CD8-positive, alpha-beta memory T cell (primary cell): ENCODE results near the gene PSD2. TPM values are rescaled to one million over a fixed set of nuclear protein-coding genes. Genes with fewer than 3 reads are reported as not detected.

Experiments used
- CTCF ChIA-PET: fragments of 350-600 bp; sonication (Branson Sonifier 250); formaldehyde crosslinking; loops from one replicate; lab custom pipeline; 2021; ENCODE audit warnings: antibody characterized with exemption; lab: Charles Lee
- POLR2A ChIA-PET: fragments of 350-600 bp; sonication (Branson Sonifier 250); formaldehyde crosslinking; loops from one replicate; lab custom pipeline; 2021; ENCODE audit warnings: antibody characterized with exemption; lab: Charles Lee
- DNase-seq, 5 donors: peaks; one replicate each; pipeline versions ENCODE4 v3.0.0 to v3.0.0-alpha.2; 2020 to 2022; ENCODE audit warnings: mixed read lengths in 1 of 5
- H3K27ac ChIP-seq: one replicate; pipeline ENCODE4 v1.7.0; 2013; ENCODE audit warnings: low read depth, mild to moderate bottlenecking, low read length, moderate library complexity
- H3K27me3 ChIP-seq: 2 replicates; pipeline ENCODE4 v1.7.0; 2013; ENCODE audit warnings: low read length, mild to moderate bottlenecking; ENCODE audit not compliant: insufficient read depth, poor library complexity, severe bottlenecking
- H3K36me3 ChIP-seq: 2 replicates; pipeline ENCODE4 v1.7.0; 2013; ENCODE audit warnings: mild to moderate bottlenecking, low read length, moderate library complexity; ENCODE audit not compliant: insufficient read depth
- H3K4me1 ChIP-seq: 2 replicates; pipeline ENCODE4 v1.7.0; 2013; ENCODE audit warnings: mild to moderate bottlenecking, low read length, moderate library complexity; ENCODE audit not compliant: insufficient read depth
- H3K4me3 ChIP-seq: 2 replicates; pipeline ENCODE4 v1.7.0; 2013; ENCODE audit warnings: mild to moderate bottlenecking, low read length
- H3K9me3 ChIP-seq: 2 replicates; pipeline ENCODE4 v1.7.0; 2013; ENCODE audit warnings: mild to moderate bottlenecking, low read length
- H3K27ac Mint-ChIP-seq, 8 donors: one replicate each; pipeline ENCODE4 v1.8.0; 2020 to 2021; ENCODE audit warnings: mixed read lengths in 8 of 8, mild to moderate bottlenecking in 6 of 8, inconsistent platforms in 3 of 8, moderate library complexity in 3 of 8
- H3K27me3 Mint-ChIP-seq, 2 donors: one replicate each; pipeline ENCODE4 v1.8.0; 2020 to 2021; ENCODE audit warnings: mixed read lengths in 2 of 2, mild to moderate bottlenecking in 1 of 2, moderate library complexity in 1 of 2
- H3K36me3 Mint-ChIP-seq, 3 donors: one replicate each; pipeline ENCODE4 v1.8.0; 2020 to 2021; ENCODE audit warnings: mixed read lengths in 3 of 3, inconsistent platforms in 1 of 3, mild to moderate bottlenecking in 1 of 3
- H3K4me1 Mint-ChIP-seq, 3 donors: one replicate each; pipeline ENCODE4 v1.8.0; 2020 to 2021; ENCODE audit warnings: mixed read lengths in 3 of 3, inconsistent platforms in 1 of 3, mild to moderate bottlenecking in 1 of 3
- H3K4me3 Mint-ChIP-seq, 7 donors: one replicate each; pipeline ENCODE4 v1.8.0; 2020 to 2021; ENCODE audit warnings: mixed read lengths in 7 of 7, mild to moderate bottlenecking in 6 of 7, moderate library complexity in 4 of 7, inconsistent platforms in 2 of 7
- H3K9me3 Mint-ChIP-seq, 5 donors: one replicate each; pipeline ENCODE4 v1.8.0; 2020 to 2022; ENCODE audit warnings: mixed read lengths in 5 of 5, mild to moderate bottlenecking in 3 of 5, moderate library complexity in 2 of 5, inconsistent platforms in 1 of 5
- polyA plus RNA-seq: library from polyadenylated mRNA; unstranded; fragments of 300-500 nt; fragmentation: Illumina TruSeq; gene quantifications from one replicate; pipeline ENCODE4 v1.2.3, GENCODE V29; 2021
- total RNA-seq, 2 experiments: library from RNA; stranded (reverse); gene quantifications; one replicate each; pipeline ENCODE4 v1.2.3, GENCODE V29; 2021

The PSD2 gene
- total and polyA plus RNA-seq, 3 experiments from 2014 or later: 0.12 TPM; not detected in 2

- Mint-ChIP-seq H3K4me3 (peak overlapping the region in 6 of 7 donors; percentile 41 to 81 (median 62)), H3K36me3 (peaks cover 0 to 5% (median 2%) of the 10 kb centered on the region in 3 donors), H3K27ac (no peak overlapping the region), H3K9me3 (no peaks in the 10 kb centered on the region), H3K4me1 (peaks cover 5 to 18% (median 8%) of the 10 kb centered on the region in 3 donors), H3K27me3 (peaks cover 59 to 76% of the 10 kb centered on the region in 2 donors)
- ChIA-PET POLR2A (no interaction called here), CTCF (interaction anchor here (1.0 to 5.2 kb wide), 5 partner anchors 8 to 175 kb away, joined by 3 to 26 read pairs (median 3); no protein-coding TSS in a partner anchor)
- Histone ChIP-seq H3K36me3 (no peaks in the 10 kb centered on the region), H3K9me3 (no peaks in the 10 kb centered on the region), H3K4me1 (no peaks in the 10 kb centered on the region), H3K27ac (no peak overlapping the region), H3K4me3 (no peak overlapping the region), H3K27me3 (peaks cover 37% of the 10 kb centered on the region)
- DNase-seq: no peak
Observed at GRCh38 chr5:139796061-139796806, 626 bp downstream of the PSD2 start.

DNA sequence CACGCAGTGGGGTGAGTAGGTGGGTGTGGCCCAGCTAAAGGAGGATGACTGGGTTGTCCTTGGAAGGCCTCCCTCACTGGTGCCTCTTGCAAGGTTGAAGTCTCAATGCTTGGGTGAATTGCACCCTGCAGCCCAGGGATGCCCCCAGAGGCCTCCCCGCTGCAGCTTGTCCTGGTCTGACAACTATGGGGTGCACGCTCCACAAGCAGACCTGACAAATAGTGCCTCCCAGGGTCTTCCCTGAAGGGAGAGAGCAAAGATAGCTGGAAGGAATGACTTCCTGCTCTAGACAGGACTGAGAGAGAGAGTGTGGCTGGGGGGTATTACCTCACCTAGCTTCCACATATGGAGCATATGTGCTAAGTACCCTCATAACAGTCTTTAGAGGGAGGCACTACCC, 1.7 kb downstream of the PSD2 start:
- Mint-ChIP-seq H3K27me3 (peaks cover 55 to 81% of the 10 kb centered on the region in 2 donors), H3K9me3 (no peaks in the 10 kb centered on the region), H3K4me1 (peaks cover 5 to 18% (median 8%) of the 10 kb centered on the region in 3 donors), H3K36me3 (peaks cover 0 to 7% (median 3%) of the 10 kb centered on the region in 3 donors), H3K4me3 (peak overlapping the region in 2 of 7 donors; percentile 8 to 15), H3K27ac (peak overlapping the region in 1 of 8 donors; percentile 29)
- ChIA-PET CTCF (interaction anchor here (0.7 to 5.2 kb wide), 7 partner anchors 9 to 172 kb away, joined by 3 to 26 read pairs (median 4); no protein-coding TSS in a partner anchor), POLR2A (no interaction called here)
- no peak for DNase-seq
- Histone ChIP-seq H3K4me3 (no peak overlapping the region), H3K27ac (no peak overlapping the region), H3K27me3 (peaks cover 37% of the 10 kb centered on the region), H3K4me1 (no peaks in the 10 kb centered on the region), H3K9me3 (no peaks in the 10 kb centered on the region), H3K36me3 (no peaks in the 10 kb centered on the region)

GRCh38 chr5:139797856-139798510, 2.4 kb downstream of the PSD2 start:
- Histone ChIP-seq H3K4me1 (no peaks in the 10 kb centered on the region), H3K9me3 (no peaks in the 10 kb centered on the region), H3K27ac (no peak overlapping the region), H3K36me3 (no peaks in the 10 kb centered on the region), H3K27me3 (peaks cover 37% of the 10 kb centered on the region), H3K4me3 (no peak overlapping the region)
- ChIA-PET CTCF (interaction anchor here (1.4 to 5.2 kb wide), 2 partner anchors 10 to 32 kb away, joined by 6 to 26 read pairs; no protein-coding TSS in a partner anchor), POLR2A (no interaction called here)
- peaks cover 55 to 77% of the 10 kb centered on the region in 2 donors for H3K27me3 Mint-ChIP-seq
- H3K27ac Mint-ChIP-seq: peak overlapping the region in 1 of 8 donors; percentile 29
- H3K4me1 Mint-ChIP-seq: peaks cover 5 to 18% (median 8%) of the 10 kb centered on the region in 3 donors
- peak in 1 of 5 donors; percentile 35 for DNase-seq
- peak overlapping the region in 1 of 7 donors; percentile 1 for H3K4me3 Mint-ChIP-seq
- H3K36me3 Mint-ChIP-seq: peaks cover 0 to 7% (median 3%) of the 10 kb centered on the region in 3 donors
- H3K9me3 Mint-ChIP-seq: no peaks in the 10 kb centered on the region

- Histone ChIP-seq H3K4me1 (no peaks in the 10 kb centered on the region), H3K4me3 (no peak overlapping the region), H3K27ac (no peak overlapping the region), H3K9me3 (no peaks in the 10 kb centered on the region), H3K36me3 (no peaks in the 10 kb centered on the region), H3K27me3 (peaks cover 34% of the 10 kb centered on the region)
- ChIA-PET CTCF (interaction anchor here (1.4 to 5.2 kb wide), 2 partner anchors 11 to 33 kb away, joined by 6 to 26 read pairs; no protein-coding TSS in a partner anchor), POLR2A (no interaction called here)
- Mint-ChIP-seq H3K4me1 (peaks cover 5 to 18% (median 8%) of the 10 kb centered on the region in 3 donors), H3K9me3 (no peaks in the 10 kb centered on the region), H3K27ac (no peak overlapping the region), H3K36me3 (peaks cover 0 to 7% (median 3%) of the 10 kb centered on the region in 3 donors), H3K27me3 (peaks cover 57 to 72% of the 10 kb centered on the region in 2 donors), H3K4me3 (no peak overlapping the region)
- no peak for DNase-seq
Observed at GRCh38 chr5:139798883-139799282, 3.3 kb downstream of the PSD2 start.

GRCh38 chr5:139799359-139799758, 3.8 kb downstream of the PSD2 start:
- ChIA-PET POLR2A (no interaction called here), CTCF (interaction anchor here (1.8 to 5.2 kb wide), 2 partner anchors 11 to 169 kb away, joined by 5 to 26 read pairs; no protein-coding TSS in a partner anchor)
- H3K9me3 Mint-ChIP-seq: no peaks in the 10 kb centered on the region
- Histone ChIP-seq H3K4me1 (no peaks in the 10 kb centered on the region), H3K4me3 (no peak overlapping the region), H3K9me3 (no peaks in the 10 kb centered on the region), H3K27me3 (peaks cover 29% of the 10 kb centered on the region), H3K36me3 (no peaks in the 10 kb centered on the region), H3K27ac (no peak overlapping the region)
- peaks cover 0 to 7% (median 3%) of the 10 kb centered on the region in 3 donors for H3K36me3 Mint-ChIP-seq
- H3K27me3 Mint-ChIP-seq: peaks cover 57 to 70% of the 10 kb centered on the region in 2 donors
- peaks cover under 1 to 15% (median 4%) of the 10 kb centered on the region in 3 donors for H3K4me1 Mint-ChIP-seq
- H3K27ac Mint-ChIP-seq: no peak overlapping the region
- peak in 1 of 5 donors; percentile 40 for DNase-seq
- H3K4me3 Mint-ChIP-seq: no peak overlapping the region

GRCh38 chr5:139803978-139804377, 8.4 kb downstream of the PSD2 start:
- ChIA-PET POLR2A (no interaction called here), CTCF (interaction anchor here (0.9 kb wide), 1 partner anchor 15 kb away, joined by 5 read pairs; no protein-coding TSS in a partner anchor)
- H3K9me3 Mint-ChIP-seq: no peaks in the 10 kb centered on the region
- no peak overlapping the region for H3K4me3 Mint-ChIP-seq
- peaks cover 0 to 7% (median 0%) of the 10 kb centered on the region in 3 donors for H3K36me3 Mint-ChIP-seq
- no peaks in the 10 kb centered on the region for H3K4me1 Mint-ChIP-seq
- H3K36me3 ChIP-seq: no peaks in the 10 kb centered on the region
- peaks cover 41 to 59% of the 10 kb centered on the region in 2 donors for H3K27me3 Mint-ChIP-seq
- H3K27ac Mint-ChIP-seq: no peak overlapping the region
- DNase-seq: no peak
- H3K27me3 ChIP-seq: no peaks in the 10 kb centered on the region
- H3K4me1 ChIP-seq: no peaks in the 10 kb centered on the region
- H3K9me3 ChIP-seq: no peaks in the 10 kb centered on the region
- H3K4me3 ChIP-seq: no peak overlapping the region
- H3K27ac ChIP-seq: no peak overlapping the region

GRCh38 chr5:139804800-139805397, 9.3 kb downstream of the PSD2 start:
- H3K27me3 Mint-ChIP-seq: peaks cover 39 to 56% of the 10 kb centered on the region in 2 donors
- Histone ChIP-seq H3K9me3 (no peaks in the 10 kb centered on the region), H3K27ac (no peak overlapping the region), H3K4me3 (no peak overlapping the region), H3K27me3 (no peaks in the 10 kb centered on the region), H3K4me1 (no peaks in the 10 kb centered on the region), H3K36me3 (no peaks in the 10 kb centered on the region)
- CTCF ChIA-PET: interaction anchor here (0.9 to 1.4 kb wide), 2 partner anchors 18 to 39 kb away, joined by 3 read pairs; no protein-coding TSS in a partner anchor
- POLR2A ChIA-PET: no interaction called here
- H3K9me3 Mint-ChIP-seq: no peaks in the 10 kb centered on the region
- H3K4me3 Mint-ChIP-seq: no peak overlapping the region
- peaks cover 0 to 7% (median 0%) of the 10 kb centered on the region in 3 donors for H3K36me3 Mint-ChIP-seq
- DNase-seq: peak in 1 of 5 donors; percentile 21
- peak overlapping the region in 1 of 8 donors; percentile 23 for H3K27ac Mint-ChIP-seq
- no peaks in the 10 kb centered on the region for H3K4me1 Mint-ChIP-seq
